Liver (tissue), 9 donors: ENCODE measurements around the gene SCLT1. TPM values are rescaled to one million over a fixed set of nuclear protein-coding genes. Genes with fewer than 3 reads are reported as not detected.

Experiments
- DNase-seq: peaks from one replicate; pipeline ENCODE4 v3.0.0-alpha.2; 2017; ENCODE audit warnings: low spot score
- H3K27ac ChIP-seq, 2 donors: one replicate each; pipeline ENCODE4 v1.7.0; 2013; ENCODE audit warnings: inconsistent platforms in 2 of 2, low read length in 2 of 2, control low read depth in 1 of 2, low read depth in 1 of 2, mild to moderate bottlenecking in 1 of 2
- H3K27me3 ChIP-seq, 4 donors: one replicate each; pipeline versions ENCODE4 v1.6.1 to v1.7.0; 2013; ENCODE audit warnings: low read length in 3 of 4, inconsistent platforms in 1 of 4, mild to moderate bottlenecking in 1 of 4, moderate library complexity in 1 of 4; ENCODE audit not compliant: control insufficient read depth in 4 of 4, insufficient read depth in 4 of 4
- H3K36me3 ChIP-seq, 4 donors: one replicate each; pipeline versions ENCODE4 v1.6.1 to v1.7.0; 2013; ENCODE audit warnings: low read length in 3 of 4, mild to moderate bottlenecking in 3 of 4, low read depth in 1 of 4, moderate library complexity in 1 of 4; ENCODE audit not compliant: control insufficient read depth in 4 of 4, insufficient read depth in 3 of 4
- H3K4me1 ChIP-seq, 4 donors: one replicate each; pipeline versions ENCODE4 v1.6.1 to v1.7.0; 2013; ENCODE audit warnings: low read length in 3 of 4, mild to moderate bottlenecking in 3 of 4, moderate library complexity in 1 of 4; ENCODE audit not compliant: control insufficient read depth in 4 of 4, insufficient read depth in 4 of 4
- H3K4me3 ChIP-seq, 3 donors: one replicate each; pipeline versions ENCODE4 v1.6.1 to v1.7.0; 2013; ENCODE audit warnings: low read length in 3 of 3, control low read depth in 1 of 3, low read depth in 1 of 3, mild to moderate bottlenecking in 1 of 3
- H3K9ac ChIP-seq, 2 donors: one replicate each; pipeline ENCODE4 v1.7.0; 2013; ENCODE audit warnings: low read length in 2 of 2, mild to moderate bottlenecking in 2 of 2, moderate library complexity in 2 of 2, control low read depth in 1 of 2, low read depth in 1 of 2
- H3K9me3 ChIP-seq, 4 donors: one replicate each; pipeline versions ENCODE4 v1.6.1 to v1.7.0; 2013; ENCODE audit warnings: low read length in 3 of 4; ENCODE audit not compliant: control insufficient read depth in 4 of 4
- ATF3 ChIP-seq: IDR thresholded peaks from 2 replicates; pipeline ENCODE4 v1.6.1; 2016; ENCODE audit warnings: antibody characterized with exemption
- CTCF ChIP-seq: fragments of 150-350 bp; IDR thresholded peaks from 2 replicates; pipeline ENCODE4 v1.5.1; 2017; ENCODE audit warnings: improper control_type of control experiment, low read depth, low read length; ENCODE audit not compliant: missing input control
- EGR1 ChIP-seq, 2 donors: IDR thresholded peaks; 2 replicates each; pipeline ENCODE4 v1.6.1; 2016 to 2018; ENCODE audit warnings: antibody characterized with exemption in 2 of 2, low read depth in 2 of 2
- FOXA1 ChIP-seq: IDR thresholded peaks from 2 replicates; pipeline ENCODE4 v1.6.1; 2016; ENCODE audit warnings: antibody characterized with exemption
- FOXA2 ChIP-seq: IDR thresholded peaks from 2 replicates; pipeline ENCODE4 v1.6.1; 2016; ENCODE audit warnings: antibody characterized with exemption
- GABPA ChIP-seq, 2 donors: IDR thresholded peaks in 1 of 2; conservative IDR thresholded peaks in 1 of 2; 2 replicates each; pipeline ENCODE4 v1.6.1; 2016; ENCODE audit warnings: antibody characterized with exemption in 2 of 2, mild to moderate bottlenecking in 1 of 2, moderate library complexity in 1 of 2
- HNF4A ChIP-seq, 2 donors: conservative IDR thresholded peaks; 2 replicates each; pipeline ENCODE4 v1.6.1; 2016; ENCODE audit warnings: antibody characterized with exemption in 2 of 2, mild to moderate bottlenecking in 2 of 2
- HNF4G ChIP-seq: IDR thresholded peaks from 2 replicates; pipeline ENCODE4 v1.6.1; 2016; ENCODE audit warnings: antibody characterized with exemption
- JUND ChIP-seq, 2 donors: IDR thresholded peaks; 2 replicates each; pipeline ENCODE4 v1.6.1; 2016; ENCODE audit warnings: antibody characterized with exemption in 2 of 2
- MAX ChIP-seq: IDR thresholded peaks from 2 replicates; pipeline ENCODE4 v1.6.1; 2016; ENCODE audit warnings: antibody characterized with exemption
- NR2F2 ChIP-seq: IDR thresholded peaks from 2 replicates; pipeline ENCODE4 v1.6.1; 2016; ENCODE audit warnings: antibody characterized with exemption
- RAD21 ChIP-seq, 2 donors: IDR thresholded peaks; 2 replicates each; pipeline ENCODE4 v1.6.1; 2016; ENCODE audit warnings: antibody characterized with exemption in 2 of 2, mild to moderate bottlenecking in 2 of 2
- REST ChIP-seq: IDR thresholded peaks from 2 replicates; pipeline ENCODE4 v1.6.1; 2016; ENCODE audit warnings: antibody characterized with exemption, mild to moderate bottlenecking
- RXRA ChIP-seq, 2 donors: IDR thresholded peaks; 2 replicates each; pipeline ENCODE4 v1.6.1; 2017 to 2018; ENCODE audit warnings: antibody characterized with exemption in 2 of 2, mild to moderate bottlenecking in 1 of 2
- SP1 ChIP-seq: IDR thresholded peaks from 2 replicates; pipeline ENCODE4 v1.6.1; 2018; ENCODE audit warnings: antibody characterized with exemption, mild to moderate bottlenecking
- TAF1 ChIP-seq: conservative IDR thresholded peaks from 2 replicates; pipeline ENCODE4 v1.6.1; 2016; ENCODE audit warnings: antibody characterized with exemption, mild to moderate bottlenecking
- YY1 ChIP-seq: IDR thresholded peaks from 2 replicates; pipeline ENCODE4 v1.6.1; 2016; ENCODE audit warnings: antibody characterized with exemption, mild to moderate bottlenecking
- ZBTB33 ChIP-seq: IDR thresholded peaks from 2 replicates; pipeline ENCODE4 v1.6.1; 2016; ENCODE audit warnings: antibody characterized with exemption
- WGBS: extraction: QIAGEN DNeasy Blood & Tissue Kit; methylation state at CpG from one replicate; pipeline ENCODE4 v1.1.7; 2013; 5-methylcytosine and 5-hydroxymethylcytosine counted together
- polyA plus RNA-seq, 2 donors: library from polyadenylated mRNA; stranded (reverse) in 1 of 2; unstranded in 1 of 2; fragments of 200-250 nt in 1 of 2; fragments of >200 nt in 1 of 2; fragmentation: Nextera tagmentation in 1 of 2; extraction: Ambion mirVana in 1 of 2; gene quantifications; one replicate each; pipeline versions ENCODE4 v1.2.1 to v1.2.3, GENCODE V29; 2013 to 2015
- total RNA-seq, 2 donors: library from RNA; depleted of rRNA; stranded (reverse); fragments of >200 nt; gene quantifications; one replicate each; pipeline ENCODE4 v1.2.3, GENCODE V29; 2014
- donor health status: healthy.
- donor health status: healthy.
- donor health status: healthy.
- donor health status: healthy.
- donor health status: healthy.

Gene SCLT1
- total and polyA plus RNA-seq, 4 donors = 1.2 to 14.2 (median 4.0) TPM

GRCh38 chr4:128855621-128856020 lies 237.7 kb downstream of the SCLT1 start:
- Histone ChIP-seq H3K9ac (no peak overlapping the region), H3K9me3 (no peaks in the 10 kb centered on the region), H3K27ac (no peak overlapping the region), H3K36me3 (peaks cover 13 to 85% (median 52%) of the 10 kb centered on the region in 4 donors), H3K4me1 (no peaks in the 10 kb centered on the region), H3K4me3 (no peak overlapping the region), H3K27me3 (no peaks in the 10 kb centered on the region)
- TF ChIP-seq RAD21 (IDR thresholded peaks at IDR 0.05) (no peak), REST (no peak), FOXA1 (no peak), JUND (IDR thresholded peaks at IDR 0.05) (no peak), FOXA2 (no peak), MAX (no peak), YY1 (no peak), TAF1 (no peak), RXRA (IDR thresholded peaks at IDR 0.05) (no peak), HNF4A (conservative IDR thresholded peaks at IDR 0.05) (no peak), EGR1 (IDR thresholded peaks at IDR 0.05; ENCODE audit: low read depth in 2 of 2) (no peak), GABPA (IDR thresholded peaks at IDR 0.05 in 1 of 2, conservative IDR thresholded peaks at IDR 0.05 in 1 of 2) (no peak), ZBTB33 (no peak), ATF3 (no peak), CTCF (no peak), HNF4G (no peak), SP1 (no peak)
- no peak for DNase-seq
- WGBS = 95% methylated on average over 7 of the region's 7 CpGs

- Histone ChIP-seq H3K9me3 (no peaks in the 10 kb centered on the region), H3K27me3 (no peaks in the 10 kb centered on the region), H3K4me3 (no peak overlapping the region), H3K4me1 (no peaks in the 10 kb centered on the region), H3K36me3 (peaks cover 11 to 87% (median 54%) of the 10 kb centered on the region in 4 donors), H3K9ac (no peak overlapping the region), H3K27ac (no peak overlapping the region)
- no peak for DNase-seq
- TF ChIP-seq GABPA (IDR thresholded peaks at IDR 0.05 in 1 of 2, conservative IDR thresholded peaks at IDR 0.05 in 1 of 2) = no peak
- TF ChIP-seq FOXA2 = no peak
- TF ChIP-seq RXRA (IDR thresholded peaks at IDR 0.05) = no peak
- no peak for TF ChIP-seq EGR1 (IDR thresholded peaks at IDR 0.05; ENCODE audit: low read depth in 2 of 2)
- no peak for TF ChIP-seq HNF4A (conservative IDR thresholded peaks at IDR 0.05)
- TF ChIP-seq RAD21 (IDR thresholded peaks at IDR 0.05) = no peak
- no peak for TF ChIP-seq JUND (IDR thresholded peaks at IDR 0.05)
- no peak for TF ChIP-seq ZBTB33
- TF ChIP-seq HNF4G = no peak
- no peak for TF ChIP-seq YY1
- TF ChIP-seq MAX = no peak
- no peak for TF ChIP-seq NR2F2
- WGBS = 65% methylated on average over 6 of the region's 6 CpGs
Observed at GRCh38 chr4:128854433-128854832, 238.9 kb downstream of the SCLT1 start.
